NB4 (cell line): ENCODE measurements around the gene TCF25.

Experiments
- DNase-seq: peaks from one replicate; pipeline ENCODE4 v3.0.0; 2010; ENCODE audit warnings: low read depth
- H3K4me3 ChIP-seq: one replicate; pipeline ENCODE4 v1.5.1; 2011; ENCODE audit warnings: mild to moderate bottlenecking, low read depth, low read length, moderate library complexity
- CTCF ChIP-seq: IDR thresholded peaks from one replicate; pipeline ENCODE4 v1.5.1; 2012; ENCODE audit warnings: low read depth, low read length
- MAX ChIP-seq: IDR thresholded peaks from 2 replicates; pipeline ENCODE4 v1.6.1; 2011; ENCODE audit warnings: low read depth, low read length
- MYC ChIP-seq: IDR thresholded peaks from 2 replicates; pipeline ENCODE4 v1.6.1; 2011; ENCODE audit warnings: low read depth, low read length
- POLR2A ChIP-seq: IDR thresholded peaks from 2 replicates; pipeline ENCODE4 v1.6.1; 2011; ENCODE audit warnings: mild to moderate bottlenecking; ENCODE audit not compliant: insufficient read length; ENCODE audit errors: extremely low read depth

The TCF25 gene

GRCh38 chr16:89917773-89918452 lies 44.5 kb downstream of the TCF25 start:
- TF ChIP-seq MAX (peak; percentile 99), POLR2A (peak; percentile 51), CTCF (no peak), MYC (peak; percentile 99)
- peak overlapping the region; percentile 56 for H3K4me3 ChIP-seq

GRCh38 chr16:89918453-89919347 lies 45.3 kb downstream of the TCF25 start, which contains the start of gene MC1R:
Gene MC1R, plus strand, starts transcription at chr16:89918862. Its CDS starts 397 bp downstream, at chr16:89919259.
- TF ChIP-seq MYC: peak; percentile 91
- peak; percentile 59 for TF ChIP-seq CTCF
- peak; percentile 87 for TF ChIP-seq MAX
- peak; percentile 67 for TF ChIP-seq POLR2A
- DNase-seq: peak; percentile 90
- H3K4me3 ChIP-seq: peak within 1 kb of the TSS; percentile 56

More at GRCh38 chr16:89917773-89918452, 44.5 kb downstream of the TCF25 start:
- DNase-seq: peak; percentile 96

- peak overlapping the region; percentile 71 for H3K4me3 ChIP-seq
- peak; percentile 94 for TF ChIP-seq MAX
- TF ChIP-seq MYC: no peak; the same call in none of the 2 replicates
- DNase-seq: peak; percentile 33
Observed at GRCh38 chr16:89919535-89920406, 46.4 kb downstream of the TCF25 start.

- DNase-seq: peak; percentile 71
- peak overlapping the region; percentile 71 for H3K4me3 ChIP-seq
- TF ChIP-seq MYC (no peak), MAX (0 out of 2 replicates have a peak, but pooled peaks have one; percentile 14)
Observed at GRCh38 chr16:89920723-89921122, 47.3 kb downstream of the TCF25 start.

GRCh38 chr16:89921131-89921701 lies 47.8 kb downstream of the TCF25 start:
- peak; percentile 78 for DNase-seq
- H3K4me3 ChIP-seq: peak overlapping the region; percentile 71
- no peak for TF ChIP-seq POLR2A
- TF ChIP-seq CTCF: no peak
- TF ChIP-seq MAX: 0 out of 2 replicates have a peak, but pooled peaks have one; percentile 1
- peak; percentile 60; the same call in 1 of the 2 replicates for TF ChIP-seq MYC
